ENCODE results near the gene B3GNT8. TPM values are rescaled to one million over a fixed set of nuclear protein-coding genes. Genes with fewer than 3 reads are reported as not detected.
A peak's percentile ranks its signal among the peaks of the same experiment; 100 is the strongest.
"Not testable (repeated sequence)": the region's sequence is repeated elsewhere in the genome, so short reads cannot be mapped to it uniquely, and the experiment has no call there.

Gene B3GNT8
- total RNA-seq (1 to 10 TPM; 1.0 to 1.2 TPM), polyA plus RNA-seq (ENCODE audit: insufficient read depth, low read depth, low replicate concordance) (1.3 TPM)
- long read RNA-seq, donor 1, partial matches to known transcripts: 0 of 1 reads
- long read RNA-seq, donor 1, other reads (novel, unspliced or antisense): 0 of 1 reads
- long read RNA-seq, donor 2: 0 reads

DNA sequence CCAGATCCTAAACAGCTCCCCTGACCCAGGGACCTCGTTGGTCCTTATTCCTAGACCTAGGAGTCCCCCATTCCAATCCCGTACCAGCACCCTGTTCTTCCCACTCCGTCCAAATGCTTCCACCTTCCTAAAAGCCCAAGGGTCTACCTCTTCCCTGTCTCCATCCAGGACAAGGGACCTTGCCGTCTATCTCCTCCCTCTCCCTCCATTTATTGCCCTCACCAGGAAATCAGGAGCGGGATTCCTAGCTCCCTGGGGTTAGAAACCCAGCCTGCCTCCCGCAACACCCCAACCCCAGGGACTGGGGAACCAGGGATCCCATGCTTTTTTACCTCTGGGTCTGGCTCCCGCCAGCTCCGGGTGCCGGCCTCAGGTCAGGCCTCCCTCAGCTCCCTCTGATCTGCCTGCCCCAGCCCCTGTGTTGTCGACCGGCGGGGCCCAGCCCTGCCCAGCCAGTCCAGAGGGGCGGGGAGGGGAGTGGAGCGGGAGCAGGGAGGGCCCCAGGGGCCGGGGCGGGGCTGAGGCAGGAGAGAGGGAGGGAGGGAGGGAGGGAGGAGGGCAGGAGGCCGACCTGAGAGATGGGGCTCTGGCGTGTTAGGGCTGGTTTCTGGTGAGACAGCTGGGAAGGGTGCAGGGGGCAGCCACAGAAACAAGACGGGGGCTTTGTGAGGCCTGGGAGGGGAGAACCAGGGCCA lies at the start of gene B3GNT8:
TSS of gene B3GNT8 (minus strand) at position 423 of the 695 bp plus-strand sequence. CDS start 596 bp downstream, outside the sequence.
- intact Hi-C loops (cut with DNase I; ENCODE audit: low total_unique reads): no loop called here
- no peaks in the 10 kb centered on the region for H3K36me3 ChIP-seq (ENCODE audit: low read depth, missing control alignments)
- TF ChIP-seq POLR2A (IDR thresholded peaks at IDR 0.05): no peak
- H3K4me3 ChIP-seq: no peak within 1 kb of the TSS
- WGBS, 2 donors: 42 to 47% methylated on average over 18 to 19 of the region's 19 CpGs
- no peaks in the 10 kb centered on the region for H3K9me3 ChIP-seq
- no peaks in the 10 kb centered on the region for H3K27me3 ChIP-seq
- DNase-seq: peak; percentile 66
- peaks cover 14% of the 10 kb centered on the region for H3K4me1 ChIP-seq
- peak within 1 kb of the TSS; percentile 13 to 69 for H3K27ac ChIP-seq

- Histone ChIP-seq H3K27me3 (no peaks in the 10 kb centered on the region), H3K27ac (no peak overlapping the region), H3K9me3 (no peaks in the 10 kb centered on the region), H3K36me3 (ENCODE audit: low read depth, missing control alignments) (no peaks in the 10 kb centered on the region), H3K4me3 (no peak overlapping the region), H3K4me1 (no peaks in the 10 kb centered on the region)
- intact Hi-C loops (cut with DNase I; ENCODE audit: low total_unique reads): no loop called here
- TF ChIP-seq, protein P1, sequence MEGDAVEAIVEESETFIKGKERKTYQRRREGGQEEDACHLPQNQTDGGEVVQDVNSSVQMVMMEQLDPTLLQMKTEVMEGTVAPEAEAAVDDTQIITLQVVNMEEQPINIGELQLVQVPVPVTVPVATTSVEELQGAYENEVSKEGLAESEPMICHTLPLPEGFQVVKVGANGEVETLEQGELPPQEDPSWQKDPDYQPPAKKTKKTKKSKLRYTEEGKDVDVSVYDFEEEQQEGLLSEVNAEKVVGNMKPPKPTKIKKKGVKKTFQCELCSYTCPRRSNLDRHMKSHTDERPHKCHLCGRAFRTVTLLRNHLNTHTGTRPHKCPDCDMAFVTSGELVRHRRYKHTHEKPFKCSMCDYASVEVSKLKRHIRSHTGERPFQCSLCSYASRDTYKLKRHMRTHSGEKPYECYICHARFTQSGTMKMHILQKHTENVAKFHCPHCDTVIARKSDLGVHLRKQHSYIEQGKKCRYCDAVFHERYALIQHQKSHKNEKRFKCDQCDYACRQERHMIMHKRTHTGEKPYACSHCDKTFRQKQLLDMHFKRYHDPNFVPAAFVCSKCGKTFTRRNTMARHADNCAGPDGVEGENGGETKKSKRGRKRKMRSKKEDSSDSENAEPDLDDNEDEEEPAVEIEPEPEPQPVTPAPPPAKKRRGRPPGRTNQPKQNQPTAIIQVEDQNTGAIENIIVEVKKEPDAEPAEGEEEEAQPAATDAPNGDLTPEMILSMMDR (IDR thresholded peaks at IDR 0.05): no peak
- TF ChIP-seq POLR2A (IDR thresholded peaks at IDR 0.05): no peak
- DNase-seq: no peak
These were observed 49.4 kb upstream of the B3GNT8 start for GRCh38 chr19:41476583-41476982.

GRCh38 chr19:41463257-41464256 lies 36.4 kb upstream of the B3GNT8 start:
- 80 to 81% methylated on average over 22 of the region's 22 CpGs for WGBS, 2 donors
- H3K4me1 ChIP-seq; intact Hi-C loops (cut with DNase I; ENCODE audit: low total_unique reads); H3K27ac ChIP-seq; H3K9me3 ChIP-seq; DNase-seq; H3K4me3 ChIP-seq; H3K27me3 ChIP-seq; H3K36me3 ChIP-seq (ENCODE audit: low read depth, missing control alignments): not testable (repeated sequence)

- WGBS, 2 donors: 68 to 83% methylated on average over 6 of the region's 6 CpGs
- no peak for TF ChIP-seq POLR2A (IDR thresholded peaks at IDR 0.05)
- TF ChIP-seq, protein P1 (IDR thresholded peaks at IDR 0.05): no peak
- no peak for DNase-seq
- no peak overlapping the region for H3K4me3 ChIP-seq
- no peaks in the 10 kb centered on the region for H3K27me3 ChIP-seq
- H3K27ac ChIP-seq: no peak overlapping the region
- no peaks in the 10 kb centered on the region for H3K9me3 ChIP-seq
- H3K36me3 ChIP-seq (ENCODE audit: low read depth, missing control alignments): no peaks in the 10 kb centered on the region
- H3K4me1 ChIP-seq: no peaks in the 10 kb centered on the region
- intact Hi-C loops (cut with DNase I; ENCODE audit: low total_unique reads): no loop called here
These were observed 35.3 kb upstream of the B3GNT8 start for GRCh38 chr19:41462497-41462896.

DNA sequence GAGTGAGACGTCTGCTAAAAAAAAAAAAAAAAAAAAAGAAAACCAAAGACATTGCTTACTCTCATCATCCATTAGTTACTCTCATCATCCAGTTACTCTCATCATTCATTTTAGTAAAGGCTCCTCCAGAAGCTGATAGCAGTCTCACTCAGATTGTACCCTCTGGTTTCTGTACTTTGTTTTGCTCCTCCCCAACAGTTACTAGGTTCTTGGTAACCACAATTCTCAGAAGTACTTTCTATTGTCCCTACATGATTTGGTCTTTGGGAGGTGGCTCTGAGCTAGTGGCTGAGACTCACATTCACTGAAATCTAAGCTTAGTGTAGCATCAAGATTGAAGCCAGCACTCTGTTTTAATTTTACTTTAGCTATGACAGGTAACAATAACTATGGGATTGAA lies 30.1 kb upstream of the B3GNT8 start:
- WGBS, 2 donors: 38 to 46% methylated on average over 1 of the region's 1 CpG
- no peaks in the 10 kb centered on the region for H3K27me3 ChIP-seq

More for the DNA sequence above, 30.1 kb upstream of the B3GNT8 start:
- Histone ChIP-seq H3K4me1 (no peaks in the 10 kb centered on the region), H3K4me3 (no peak overlapping the region), H3K27ac (no peak overlapping the region), H3K36me3 (ENCODE audit: low read depth, missing control alignments) (no peaks in the 10 kb centered on the region), H3K9me3 (no peaks in the 10 kb centered on the region)
- no peak for TF ChIP-seq POLR2A (IDR thresholded peaks at IDR 0.05)
- TF ChIP-seq, protein P1 (IDR thresholded peaks at IDR 0.05): no peak
- no peak for DNase-seq
- intact Hi-C loops (cut with DNase I; ENCODE audit: low total_unique reads): no loop called here

All from testis (tissue), 5 donors.